HepG2 (cell line): ENCODE data around the gene ZMIZ1.

ENCODE experiments used
- CTCF ChIP-seq: sonication (generic); formaldehyde crosslinking; IDR thresholded peaks from 2 replicates; pipeline ENCODE4 v1.5.0; 2020; ENCODE audit warnings: mild to moderate bottlenecking, missing genetic modification reagents, moderate library complexity
- EP300 ChIP-seq, 3 experiments: sonication (generic) in 1 of 3; formaldehyde crosslinking in 1 of 3; IDR thresholded peaks; 2 replicates each; pipeline versions ENCODE4 v1.5.1 to v1.6.1; 2011 to 2020; ENCODE audit warnings: low read depth in 2 of 3, low read length in 2 of 3, borderline replicate concordance in 1 of 3, improper control_type of control experiment in 1 of 3, mild to moderate bottlenecking in 1 of 3, missing genetic modification reagents in 1 of 3, moderate library complexity in 1 of 3
- HDAC2 ChIP-seq: sonication (generic); formaldehyde crosslinking; IDR thresholded peaks from 2 replicates; pipeline ENCODE4 v1.4.0; 2020; ENCODE audit warnings: missing genetic modification reagents
- HOXA5 ChIP-seq: sonication (generic); formaldehyde crosslinking; IDR thresholded peaks from 2 replicates; pipeline ENCODE4 v1.4.0; 2020; ENCODE audit warnings: missing genetic modification reagents
- JUND ChIP-seq: sonication (generic); formaldehyde crosslinking; IDR thresholded peaks from 2 replicates; pipeline ENCODE4 v1.8.0; 2022; ENCODE audit warnings: mild to moderate bottlenecking, missing genetic modification reagents
- KLF12 ChIP-seq: sonication (generic); formaldehyde crosslinking; IDR thresholded peaks from 2 replicates; pipeline ENCODE4 v1.4.0; 2020; ENCODE audit warnings: missing genetic modification reagents, borderline replicate concordance
- NCOA5 ChIP-seq: sonication (generic); formaldehyde crosslinking; IDR thresholded peaks from 2 replicates; pipeline ENCODE4 v1.4.0; 2020; ENCODE audit warnings: missing genetic modification reagents
- PRDM4 ChIP-seq: sonication (generic); formaldehyde crosslinking; IDR thresholded peaks from 2 replicates; pipeline ENCODE4 v1.9.0; 2021; ENCODE audit warnings: missing genetic modification reagents, borderline replicate concordance
- RAD21 ChIP-seq: fragments of 450-650 bp; formaldehyde crosslinking; IDR thresholded peaks from 2 replicates; pipeline ENCODE4 v1.5.0; 2020; ENCODE audit warnings: mild to moderate bottlenecking
- RNF2 ChIP-seq: fragments of 450-650 bp; conservative IDR thresholded peaks from 2 replicates; pipeline ENCODE4 v1.6.1; 2016; ENCODE audit warnings: low read depth
- TCF7 ChIP-seq: sonication (generic); IDR thresholded peaks from 2 replicates; pipeline ENCODE4 v1.6.1; 2016; ENCODE audit warnings: antibody characterized with exemption, low read depth
- ZNF670 ChIP-seq: sonication (generic); formaldehyde crosslinking; IDR thresholded peaks from 2 replicates; pipeline ENCODE4 v1.8.0; 2022; ENCODE audit warnings: mild to moderate bottlenecking, missing genetic modification reagents, borderline replicate concordance
- ZNF792 ChIP-seq: IDR thresholded peaks from 2 replicates; pipeline ENCODE4 v1.6.1; 2016

GRCh38 chr10:79147796-79148451 is 79.2 kb downstream of the ZMIZ1 start:
- TF ChIP-seq CTCF (CRISPR knock-in tag), result no peak
- TF ChIP-seq RAD21 (CRISPR knock-in tag), result no peak
- no peak for TF ChIP-seq ZNF670 (CRISPR knock-in tag)
- TF ChIP-seq JUND (CRISPR knock-in tag), result no peak
- no peak for TF ChIP-seq HOXA5 (CRISPR knock-in tag)
- no peak for TF ChIP-seq ZNF792
- no peak for TF ChIP-seq RNF2
- no peak for TF ChIP-seq PRDM4
- TF ChIP-seq KLF12 (CRISPR knock-in tag), result no peak
- no peak for TF ChIP-seq TCF7
- TF ChIP-seq HDAC2 (CRISPR knock-in tag), result no peak
- no peak for TF ChIP-seq NCOA5 (CRISPR knock-in tag)
- no peak for TF ChIP-seq EP300 (IDR thresholded peaks at IDR 0.05; ENCODE audit: low read depth in 2 of 2, low read length in 2 of 2)
- no peak for TF ChIP-seq EP300 (CRISPR knock-in tag; IDR thresholded peaks at IDR 0.05; ENCODE audit: borderline replicate concordance)
